Memory B cell (primary cell): ENCODE data around the gene TNFSF10.
"Not testable (repeated sequence)": the region's sequence is repeated elsewhere in the genome, so short reads cannot be mapped to it uniquely, and the experiment has no call there.

Source experiments
- ATAC-seq: fragments of 150-1000 bp; cut with Tn5 transposase; 2 replicates; pipeline ENCODE4 v1.10.0; 2021; ENCODE audit warnings: low read depth, mild to moderate bottlenecking, moderate library complexity
- DNase-seq, 2 donors: peaks; one replicate each; pipeline ENCODE4 v3.0.0; 2022; ENCODE audit warnings: low spot score in 2 of 2
- H3K27ac Mint-ChIP-seq: one replicate; pipeline ENCODE4 v1.8.0; 2022; ENCODE audit warnings: mild to moderate bottlenecking, moderate library complexity, mixed read lengths
- H3K27me3 Mint-ChIP-seq: one replicate; pipeline ENCODE4 v1.8.0; 2022; ENCODE audit warnings: mixed read lengths
- H3K36me3 Mint-ChIP-seq: one replicate; pipeline ENCODE4 v1.8.0; 2022; ENCODE audit warnings: mild to moderate bottlenecking, mixed read lengths
- H3K4me1 Mint-ChIP-seq: one replicate; pipeline ENCODE4 v1.8.0; 2022; ENCODE audit warnings: mixed read lengths
- H3K4me3 Mint-ChIP-seq: one replicate; pipeline ENCODE4 v1.8.0; 2022; ENCODE audit warnings: mild to moderate bottlenecking, moderate library complexity, mixed read lengths
- H3K9me3 Mint-ChIP-seq: one replicate; pipeline ENCODE4 v1.8.0; 2022; ENCODE audit warnings: mixed read lengths

TNFSF10 gene

DNA sequence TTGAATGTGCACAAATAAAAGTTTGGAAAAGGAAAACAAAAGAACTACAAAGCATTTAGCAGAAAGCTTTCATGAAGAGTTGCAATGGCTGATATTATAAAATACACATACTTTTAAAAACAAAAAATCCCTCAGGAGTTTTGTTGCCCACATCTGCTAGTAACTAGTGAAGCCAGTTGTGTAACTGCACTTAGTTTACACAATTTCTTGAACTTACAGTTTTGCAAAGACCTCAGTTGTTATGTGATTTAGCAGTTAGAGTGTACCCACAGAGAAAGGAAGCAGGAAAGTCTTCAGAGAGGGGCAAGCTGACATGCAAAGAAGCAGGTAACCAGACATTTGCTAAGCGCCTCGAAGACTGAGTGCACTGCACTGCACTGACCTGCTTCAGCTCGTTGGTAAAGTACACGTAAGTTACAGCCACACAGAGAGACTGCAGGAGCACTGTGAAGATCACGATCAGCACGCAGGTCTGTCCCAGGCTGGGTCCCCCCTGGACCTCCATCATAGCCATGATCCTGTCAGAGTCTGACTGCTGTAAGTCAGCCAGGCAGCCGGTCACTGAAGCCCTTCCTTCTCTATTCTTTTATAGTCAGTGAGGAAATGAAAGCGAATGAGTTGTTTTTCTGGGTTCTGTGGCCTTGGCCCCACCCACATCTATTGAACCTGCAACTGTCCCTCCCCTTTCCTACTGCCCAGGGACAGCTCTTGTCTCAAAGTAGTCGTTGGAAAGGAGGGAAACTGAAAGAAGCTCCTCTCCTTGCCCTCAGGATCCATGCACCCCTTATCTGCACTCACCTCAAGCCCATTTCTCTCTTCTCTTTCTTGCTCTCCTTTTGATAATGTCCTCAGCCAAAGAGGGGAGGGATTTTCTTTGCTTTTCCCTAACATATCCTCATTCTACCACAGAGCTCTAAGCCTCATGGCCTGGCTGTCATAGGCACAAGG is at the start of gene TNFSF10:
Gene TNFSF10, minus strand, starts transcription at position 560 of the 948 bp plus-strand sequence. Its CDS starts 46 bp downstream, at position 514.
- DNase-seq (peak; percentile 41 to 49), ATAC-seq (peak; percentile 91)
- H3K27me3 Mint-ChIP-seq: no peaks in the 10 kb centered on the region
- H3K27ac Mint-ChIP-seq: peak within 1 kb of the TSS; percentile 81
- H3K9me3 Mint-ChIP-seq: no peaks in the 10 kb centered on the region
- peak within 1 kb of the TSS; percentile 96 for H3K4me3 Mint-ChIP-seq
- H3K36me3 Mint-ChIP-seq: peaks cover 1% of the 10 kb centered on the region
- H3K4me1 Mint-ChIP-seq: peaks cover 36% of the 10 kb centered on the region

DNA sequence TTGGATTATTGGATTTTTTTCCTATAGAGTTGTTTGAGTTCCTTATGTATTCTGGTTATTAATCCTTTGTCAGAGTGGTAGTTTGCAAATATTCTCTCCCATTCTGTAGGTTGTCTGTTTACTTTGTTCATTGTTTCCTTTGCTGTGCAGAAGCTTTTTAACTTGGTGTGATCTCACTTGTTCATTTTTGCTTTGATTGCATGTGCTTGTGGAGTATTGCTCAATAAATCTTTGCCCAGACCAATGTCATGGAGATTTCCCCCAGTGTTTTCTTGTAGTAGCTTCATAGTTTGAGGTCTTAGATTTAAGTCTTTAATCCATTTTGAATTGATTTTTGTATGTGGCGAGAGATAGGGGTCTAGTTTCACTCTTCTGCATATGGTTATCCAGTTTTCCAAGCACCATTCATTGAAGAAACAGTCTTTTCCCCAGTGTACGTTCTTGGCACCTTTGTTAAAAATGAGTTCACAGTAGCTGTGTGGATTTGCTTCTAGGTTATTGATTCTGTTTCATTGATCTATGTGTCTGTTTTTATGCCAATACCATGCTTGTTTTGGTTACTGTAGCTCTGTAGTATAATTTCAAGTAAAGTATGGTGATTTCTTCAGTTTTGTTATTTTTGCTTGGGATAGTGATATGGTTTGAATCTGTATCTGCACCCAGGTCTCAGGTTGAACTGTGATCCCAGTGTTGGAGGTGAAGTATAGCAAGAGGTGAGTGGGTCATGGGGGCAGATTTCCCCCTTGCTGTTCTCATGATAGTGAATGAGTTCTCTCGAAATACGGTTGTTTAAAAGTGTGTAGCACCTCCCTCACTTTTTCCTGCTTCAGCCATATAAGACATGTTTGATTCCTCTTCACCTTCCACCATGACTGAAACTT is 46.1 kb upstream of the TNFSF10 start:
- H3K4me1 Mint-ChIP-seq: peaks cover 6% of the 10 kb centered on the region
- DNase-seq: no peak
- H3K9me3 Mint-ChIP-seq: peaks cover 4% of the 10 kb centered on the region
- H3K27me3 Mint-ChIP-seq: peaks cover 1% of the 10 kb centered on the region
- ATAC-seq: no peak
- no peak overlapping the region for H3K27ac Mint-ChIP-seq
- no peaks in the 10 kb centered on the region for H3K36me3 Mint-ChIP-seq
- H3K4me3 Mint-ChIP-seq: no peak overlapping the region

DNA sequence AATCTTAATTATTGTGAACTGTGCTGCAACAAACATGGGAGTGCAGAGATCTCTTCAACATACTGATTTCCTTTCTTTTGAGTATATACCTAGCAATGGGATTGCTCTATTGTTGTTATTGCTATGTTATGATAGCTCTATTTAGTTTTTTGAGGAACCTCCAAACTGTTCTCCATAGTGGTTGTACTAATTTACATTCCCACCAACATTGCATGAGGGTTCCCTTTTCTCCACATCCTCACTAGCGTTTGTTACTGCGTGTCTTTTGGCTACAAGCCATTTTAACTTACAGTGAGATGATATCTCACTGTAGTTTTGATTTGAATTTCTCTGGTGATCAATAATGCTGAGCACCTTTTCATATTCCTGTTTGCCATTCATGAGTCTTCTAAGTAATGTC is 45.5 kb upstream of the TNFSF10 start:
- no peak for ATAC-seq
- no peak overlapping the region for H3K4me3 Mint-ChIP-seq
- peaks cover 4% of the 10 kb centered on the region for H3K9me3 Mint-ChIP-seq
- H3K36me3 Mint-ChIP-seq: no peaks in the 10 kb centered on the region
- H3K4me1 Mint-ChIP-seq: peaks cover 6% of the 10 kb centered on the region
- H3K27me3 Mint-ChIP-seq: peaks cover 1% of the 10 kb centered on the region
- H3K27ac Mint-ChIP-seq: no peak overlapping the region
- no peak for DNase-seq

DNA sequence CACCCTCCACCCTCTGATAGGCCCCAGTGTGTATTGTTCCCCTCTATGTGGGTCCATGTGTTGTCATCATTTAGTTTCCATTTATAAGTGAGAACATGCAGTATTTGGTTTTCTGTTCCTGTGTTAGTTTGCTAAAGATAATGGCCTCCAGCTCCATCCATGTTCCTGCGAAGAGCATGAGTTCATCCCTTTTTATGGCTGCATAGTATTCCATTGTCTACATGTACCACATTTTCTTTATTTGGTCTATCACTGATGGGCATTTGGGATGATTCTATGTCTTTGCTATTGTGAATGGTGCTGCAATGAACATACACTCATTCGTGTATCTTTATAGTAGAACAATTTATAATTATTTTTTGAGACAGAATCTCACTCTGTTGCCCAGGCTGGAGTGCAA is 43.6 kb upstream of the TNFSF10 start:
- H3K36me3 Mint-ChIP-seq, ATAC-seq, H3K27me3 Mint-ChIP-seq, H3K9me3 Mint-ChIP-seq, DNase-seq, H3K4me3 Mint-ChIP-seq, H3K27ac Mint-ChIP-seq: not testable (repeated sequence)
- H3K4me1 Mint-ChIP-seq: peaks cover 13% of the 10 kb centered on the region

DNA sequence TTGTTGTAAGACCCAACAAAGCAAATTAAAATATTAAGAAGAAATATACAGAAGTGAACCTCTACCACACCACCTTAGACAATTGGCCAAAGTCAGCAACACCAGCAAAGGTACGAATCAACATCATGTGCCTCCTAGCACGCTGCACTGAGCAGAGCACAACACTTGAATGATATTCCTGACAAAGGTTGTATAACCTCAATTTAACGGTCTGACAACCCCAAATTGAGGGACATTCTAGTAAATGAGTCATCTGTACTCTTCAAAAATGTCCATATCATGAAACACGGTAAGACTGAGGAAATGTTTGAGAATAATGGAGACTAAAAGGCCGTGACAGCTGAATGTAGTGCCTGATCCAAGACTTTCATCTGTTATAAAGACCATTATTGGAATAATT is 41.3 kb upstream of the TNFSF10 start:
- H3K27ac Mint-ChIP-seq: no peak overlapping the region
- H3K9me3 Mint-ChIP-seq: peaks cover 2% of the 10 kb centered on the region
- no peak overlapping the region for H3K4me3 Mint-ChIP-seq
- peaks cover 13% of the 10 kb centered on the region for H3K4me1 Mint-ChIP-seq
- H3K27me3 Mint-ChIP-seq: no peaks in the 10 kb centered on the region
- no peaks in the 10 kb centered on the region for H3K36me3 Mint-ChIP-seq
- DNase-seq (no peak), ATAC-seq (no peak)

DNA sequence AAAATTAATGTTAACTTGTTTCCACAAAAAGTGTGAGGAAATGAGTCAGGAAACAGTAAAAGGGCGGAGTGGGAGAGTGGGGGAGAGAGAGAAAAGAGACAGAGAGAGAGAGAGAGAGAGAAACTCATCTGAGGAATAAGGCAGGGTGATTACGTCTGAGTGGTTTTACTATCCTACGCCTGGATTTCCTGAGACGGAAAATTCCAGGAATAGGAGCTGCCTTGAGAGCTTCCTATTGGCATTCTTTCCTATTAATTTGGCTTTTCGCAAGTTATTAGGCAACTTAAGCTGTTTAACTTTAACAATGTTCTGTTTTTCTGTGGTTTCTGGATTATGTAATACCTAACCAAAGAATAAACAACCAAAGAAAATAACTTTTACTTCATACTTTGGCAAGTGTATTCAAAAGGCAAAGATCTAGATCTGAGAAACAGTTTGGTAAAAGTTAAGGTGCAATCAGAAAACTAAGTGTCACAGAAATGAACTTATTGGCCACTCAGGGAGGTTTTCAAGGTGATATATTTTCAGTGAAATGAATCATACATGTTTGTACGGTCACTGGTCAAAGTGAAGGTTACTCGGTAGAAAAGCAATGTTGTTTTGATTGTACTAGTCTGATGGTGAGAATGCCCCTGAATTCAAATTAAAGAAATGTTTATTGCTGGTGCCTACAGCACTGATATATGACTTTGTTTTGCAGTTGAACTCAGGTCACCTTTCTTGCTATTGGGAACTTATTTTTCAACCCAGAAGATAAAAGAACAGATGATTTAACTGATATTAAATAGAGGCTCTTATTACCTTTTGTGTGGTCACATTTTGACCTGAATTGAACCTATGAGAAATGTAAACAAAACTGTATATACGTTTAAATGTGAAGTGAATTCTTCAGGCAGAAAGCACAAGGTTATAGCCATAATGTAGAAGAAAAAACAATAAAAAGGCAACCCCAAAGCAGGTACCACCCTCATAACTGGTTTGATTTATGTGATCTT is 39.9 kb upstream of the TNFSF10 start:
- Mint-ChIP-seq H3K27ac (peak overlapping the region; percentile 52), H3K4me3 (peak overlapping the region; percentile 54), H3K27me3 (peaks cover 1% of the 10 kb centered on the region), H3K4me1 (peaks cover 8% of the 10 kb centered on the region), H3K36me3 (no peaks in the 10 kb centered on the region), H3K9me3 (no peaks in the 10 kb centered on the region)
- ATAC-seq: no peak
- no peak for DNase-seq

DNA sequence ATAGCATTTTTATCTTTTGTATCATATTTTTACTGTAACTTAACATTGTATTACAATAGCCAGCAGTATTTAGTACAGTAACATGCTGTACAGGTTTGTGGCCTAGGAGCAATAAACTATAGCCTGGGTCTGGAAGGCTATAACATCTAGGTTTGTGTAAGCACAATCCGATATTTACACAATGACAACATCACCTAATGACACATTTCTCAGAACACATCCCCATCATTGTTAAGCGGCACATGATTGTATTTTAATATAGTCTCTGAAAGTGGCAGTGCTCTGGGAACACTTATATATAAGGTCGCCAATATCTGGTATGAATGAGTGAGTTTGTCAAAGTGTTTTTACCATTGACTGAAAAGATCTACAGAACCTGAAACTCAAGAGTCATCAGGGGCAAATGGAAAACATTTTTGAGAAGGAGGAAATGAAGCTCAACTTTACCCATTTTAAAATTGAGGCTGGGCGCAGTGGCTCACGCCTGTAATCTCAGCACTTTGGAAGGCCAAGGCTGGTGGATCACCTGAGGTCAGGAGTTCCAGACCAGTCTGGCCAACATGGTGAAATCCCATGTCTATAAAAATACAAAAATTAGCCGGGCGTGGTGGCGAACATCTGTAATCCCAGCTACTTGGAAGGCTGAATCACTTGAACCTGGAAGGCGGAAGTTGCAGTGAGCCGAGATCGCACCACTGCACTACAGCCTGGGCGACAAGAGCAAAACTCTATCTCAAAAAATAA is 38.8 kb upstream of the TNFSF10 start:
- Mint-ChIP-seq H3K36me3 (no peaks in the 10 kb centered on the region), H3K4me3 (peak overlapping the region; percentile 68), H3K27me3 (peaks cover 1% of the 10 kb centered on the region), H3K27ac (peak overlapping the region; percentile 52), H3K9me3 (no peaks in the 10 kb centered on the region), H3K4me1 (peaks cover 8% of the 10 kb centered on the region)
- no peak for DNase-seq
- ATAC-seq: peak; percentile 45

DNA sequence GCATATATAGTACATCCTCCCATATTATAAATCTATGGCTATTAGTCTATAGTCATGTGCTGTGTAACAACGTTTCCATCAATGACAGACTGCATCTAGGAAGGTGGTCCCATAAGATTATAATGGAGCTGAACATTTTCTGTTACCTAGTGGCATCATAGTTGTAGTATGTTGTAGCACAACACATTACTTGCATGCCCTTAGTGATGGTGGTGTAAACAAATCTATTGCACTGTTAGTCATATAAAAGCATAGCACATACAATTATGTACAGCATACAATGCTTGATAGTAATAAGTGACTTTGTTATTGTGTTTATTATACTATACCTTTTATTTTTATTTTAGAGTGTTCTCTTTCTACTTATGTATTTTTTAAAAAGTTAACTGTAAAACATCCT is 37.4 kb upstream of the TNFSF10 start:
- Mint-ChIP-seq H3K36me3 (no peaks in the 10 kb centered on the region), H3K4me3 (no peak overlapping the region), H3K27me3 (peaks cover 1% of the 10 kb centered on the region), H3K9me3 (no peaks in the 10 kb centered on the region), H3K4me1 (peaks cover 8% of the 10 kb centered on the region), H3K27ac (no peak overlapping the region)
- ATAC-seq: no peak
- no peak for DNase-seq

DNA sequence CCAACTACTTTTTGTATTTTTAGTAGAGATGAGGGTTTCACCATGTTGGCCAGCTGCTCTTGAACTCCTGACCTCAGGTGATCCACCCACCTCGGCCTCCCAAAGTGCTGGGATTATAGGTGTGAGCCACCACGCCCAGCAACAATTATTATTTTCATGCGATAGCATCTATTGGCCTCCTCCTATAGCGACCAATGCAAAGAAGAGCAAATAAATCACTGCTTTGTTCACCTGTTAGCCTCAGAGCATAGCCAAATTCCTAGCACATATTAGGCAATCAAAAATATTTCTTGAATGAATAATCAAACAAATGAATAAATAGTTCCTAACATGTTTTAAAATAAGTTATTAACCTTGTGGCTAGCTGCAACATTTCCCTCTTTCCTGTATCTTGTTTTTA is 36.8 kb upstream of the TNFSF10 start:
- no peaks in the 10 kb centered on the region for H3K9me3 Mint-ChIP-seq

DNA sequence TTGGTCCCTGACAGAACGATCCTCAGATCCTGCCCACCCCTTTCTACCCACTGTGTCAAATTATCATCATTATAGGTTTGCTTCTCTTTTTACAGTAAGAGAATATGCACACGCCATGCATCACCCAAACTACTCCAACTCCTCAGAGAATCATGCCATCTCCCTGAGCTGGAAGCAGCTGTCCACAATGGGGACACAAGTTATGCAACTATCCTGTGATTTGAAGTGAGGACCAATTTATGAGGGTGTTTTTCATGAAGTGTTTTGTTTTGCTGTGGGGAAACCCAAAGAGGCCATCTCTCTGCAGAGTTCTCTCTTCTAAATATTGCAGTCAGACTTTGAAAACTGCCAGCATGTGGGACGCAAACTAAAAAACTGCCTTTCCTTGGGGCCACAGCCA is 35.8 kb upstream of the TNFSF10 start:
- Mint-ChIP-seq H3K36me3 (no peaks in the 10 kb centered on the region), H3K27ac (no peak overlapping the region), H3K27me3 (peaks cover 1% of the 10 kb centered on the region), H3K4me3 (no peak overlapping the region), H3K4me1 (peaks cover 8% of the 10 kb centered on the region), H3K9me3 (no peaks in the 10 kb centered on the region)
- ATAC-seq (no peak), DNase-seq (no peak)

More for the DNA sequence above, 36.8 kb upstream of the TNFSF10 start:
- Mint-ChIP-seq H3K4me1 (peaks cover 8% of the 10 kb centered on the region), H3K4me3 (no peak overlapping the region), H3K27ac (no peak overlapping the region), H3K27me3 (peaks cover 1% of the 10 kb centered on the region), H3K36me3 (no peaks in the 10 kb centered on the region)
- DNase-seq: no peak
- no peak for ATAC-seq

DNA sequence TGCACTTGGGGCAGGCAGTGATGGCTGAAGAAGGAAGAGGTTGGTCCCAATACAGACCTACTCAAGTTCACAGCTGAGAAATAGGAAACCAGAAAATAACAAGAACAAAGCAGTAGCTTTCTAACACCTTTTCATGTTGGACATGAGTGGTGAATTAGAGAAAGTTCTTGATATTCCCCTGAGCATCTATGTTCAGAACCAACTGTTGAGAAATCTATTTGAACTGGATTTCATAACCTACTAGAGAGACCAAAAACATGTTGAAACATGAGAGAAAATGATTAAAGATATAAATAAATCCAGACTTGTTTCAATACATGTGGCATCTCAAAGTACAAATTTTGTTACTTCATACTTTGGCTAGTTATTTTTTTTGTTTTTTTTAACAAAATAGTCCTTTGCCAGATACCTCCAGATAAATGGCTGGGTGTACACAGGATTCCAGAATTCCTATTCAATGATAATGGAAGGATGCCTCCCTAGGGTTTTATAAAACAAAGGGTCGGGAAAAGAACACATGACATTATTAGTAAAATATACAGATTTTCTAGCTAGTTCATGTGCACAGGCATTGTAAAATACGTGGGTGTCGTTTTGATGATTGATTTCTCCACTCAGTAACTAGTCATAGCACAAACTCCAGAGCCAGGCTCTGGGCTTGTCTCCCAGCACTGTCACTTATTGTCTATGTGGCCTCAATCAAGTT is 34.4 kb upstream of the TNFSF10 start:
- no peak overlapping the region for H3K27ac Mint-ChIP-seq
- ATAC-seq: no peak
- H3K27me3 Mint-ChIP-seq: peaks cover 1% of the 10 kb centered on the region
- no peaks in the 10 kb centered on the region for H3K9me3 Mint-ChIP-seq
- peaks cover 5% of the 10 kb centered on the region for H3K4me1 Mint-ChIP-seq
- H3K36me3 Mint-ChIP-seq: no peaks in the 10 kb centered on the region
- no peak for DNase-seq
- no peak overlapping the region for H3K4me3 Mint-ChIP-seq

DNA sequence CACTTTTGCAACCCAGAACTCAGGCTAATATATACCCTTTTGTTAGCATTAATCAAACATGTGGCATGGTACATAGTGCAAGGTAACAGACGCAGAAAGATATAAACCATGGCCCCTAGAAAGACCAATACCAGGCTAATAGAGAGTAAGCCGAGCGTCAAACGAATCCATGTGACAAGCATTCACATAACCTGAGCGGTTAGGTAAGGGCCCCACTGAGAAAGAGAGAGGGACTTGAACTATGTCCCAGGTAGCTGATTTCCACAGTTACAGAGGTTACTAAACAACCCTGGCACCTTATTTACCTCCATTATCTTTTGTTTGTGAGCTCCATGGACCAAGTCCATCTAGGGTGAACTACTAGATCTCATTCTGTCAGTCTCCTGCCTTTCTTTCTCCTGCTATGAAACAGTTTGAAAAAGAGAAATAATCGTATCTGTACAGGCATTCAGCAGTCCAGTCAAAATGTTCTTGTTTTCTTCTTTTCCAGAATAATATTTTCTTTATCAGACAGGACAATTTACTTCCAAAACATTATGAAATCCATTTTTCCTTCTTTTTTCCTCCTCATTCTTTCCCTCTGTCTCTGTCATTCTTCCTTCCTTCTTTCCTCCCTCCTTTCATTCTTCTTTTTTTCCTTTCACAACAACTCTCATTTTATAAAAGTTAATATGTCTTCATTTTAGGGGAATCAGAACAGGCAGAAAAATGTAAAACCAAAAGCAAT is 30.5 kb upstream of the TNFSF10 start:
- Mint-ChIP-seq H3K9me3 (no peaks in the 10 kb centered on the region), H3K4me1 (no peaks in the 10 kb centered on the region), H3K36me3 (no peaks in the 10 kb centered on the region), H3K27ac (no peak overlapping the region), H3K4me3 (no peak overlapping the region), H3K27me3 (no peaks in the 10 kb centered on the region)
- no peak for DNase-seq
- no peak for ATAC-seq
